GM12878 (cell line): Measurements from ENCODE around the gene N4BP3. TPM values are rescaled to one million over a fixed set of nuclear protein-coding genes. Genes with fewer than 3 reads are reported as not detected.
A peak's percentile ranks its signal among the peaks of the same experiment; 100 is the strongest.

Experiments
- ATAC-seq: fragments of 200-7000 bp; cut with Tn5 transposase; 3 replicates; pipeline ENCODE4 v1.9.1; 2020; ENCODE audit warnings: mild to moderate bottlenecking, moderate library complexity
- Bru-seq: library from RNA; stranded (reverse); fragments of 400-500 nt; gene quantifications from one replicate; lab custom pipeline; 2021; lab: Mats Ljungman, UMichigan
- BruChase-seq, 2 experiments: library from RNA; stranded (reverse); fragments of 400-500 nt; gene quantifications; one replicate each; lab custom pipeline; 2021; lab: Mats Ljungman, UMichigan
- BruUV-seq: library from RNA; stranded (reverse); fragments of 400-500 nt; replicated peaks from 2 replicates; lab custom pipeline; 2021; lab: Mats Ljungman, UMichigan
- CTCF ChIA-PET: fragments of 300-600 bp; sonication (Branson Sonifier 250); formaldehyde crosslinking; extraction: SDS; loops from one replicate; lab custom pipeline; 2021; ENCODE audit warnings: inconsistent platforms; lab: Yijun Ruan, JAX
- POLR2A ChIA-PET: fragments of 350-600 bp; formaldehyde crosslinking; extraction: SDS; loops from one replicate; lab custom pipeline; 2021; ENCODE audit warnings: inconsistent platforms; lab: Charles Lee
- RAD21 ChIA-PET: fragments of 300-600 bp; sonication (Branson Sonifier 250); formaldehyde crosslinking; loops from one replicate; lab custom pipeline; 2023; ENCODE audit warnings: antibody characterized with exemption; ENCODE audit not compliant: unreplicated experiment; lab: Charles Lee
- SMC1A ChIA-PET: fragments of 300-600 bp; sonication (Branson Sonifier 250); formaldehyde crosslinking; loops from one replicate; lab custom pipeline; 2023; ENCODE audit not compliant: unreplicated experiment, uncharacterized antibody; lab: Charles Lee
- DNase-seq: peaks from one replicate; pipeline ENCODE4 v3.0.0-alpha.2; 2011; ENCODE audit warnings: low read depth, low spot score
- FAIRE-seq: peaks from 3 replicates; lab custom pipeline; 2011; peaks lifted over from hg19 to GRCh38; lab: Jason Lieb, UNC
- H2AFZ ChIP-seq: 2 replicates; pipeline ENCODE4 v1.6.0; 2011; ENCODE audit warnings: low read depth, low read length, control low read depth; ENCODE audit not compliant: control insufficient read depth
- H3K27ac ChIP-seq: 2 replicates; pipeline ENCODE4 v1.5.1; 2011; ENCODE audit warnings: control low read depth; ENCODE audit not compliant: control insufficient read depth, insufficient read depth
- H3K27me3 ChIP-seq, 2 experiments: replicated peaks in 1 of 2; 2 replicates each; pipeline versions ENCODE4 v1.6.0 to v1.6.1; 2011; ENCODE audit warnings: low read length in 1 of 2; ENCODE audit not compliant: control insufficient read depth in 2 of 2, insufficient read depth in 2 of 2
- H3K36me3 ChIP-seq, 2 experiments: 2 replicates each; pipeline ENCODE4 v1.5.1; 2011; ENCODE audit warnings: low read length in 1 of 2; ENCODE audit not compliant: control insufficient read depth in 2 of 2, insufficient read depth in 2 of 2
- H3K4me1 ChIP-seq: 2 replicates; pipeline ENCODE4 v1.6.1; 2011; ENCODE audit warnings: mild to moderate bottlenecking, low read length, moderate library complexity, mixed read lengths; ENCODE audit not compliant: control insufficient read depth, insufficient read depth
- H3K4me2 ChIP-seq: 2 replicates; pipeline ENCODE4 v1.6.0; 2011; ENCODE audit warnings: control low read depth; ENCODE audit not compliant: control insufficient read depth, insufficient read depth
- H3K4me3 ChIP-seq: fragments of 200-600 bp; sonication (generic); 2 replicates; pipeline ENCODE4 v1.5.1; 2016
- H3K79me2 ChIP-seq: 2 replicates; pipeline ENCODE4 v1.6.0; 2011; ENCODE audit warnings: low read length; ENCODE audit not compliant: control insufficient read depth, insufficient read depth
- H3K9ac ChIP-seq: 2 replicates; pipeline ENCODE4 v1.8.0; 2011; ENCODE audit warnings: low read length, control low read depth, mixed read lengths; ENCODE audit not compliant: control insufficient read depth, insufficient read depth
- H3K9me3 ChIP-seq: replicated peaks from 3 replicates; pipeline ENCODE4 v1.5.1; 2011; ENCODE audit warnings: mild to moderate bottlenecking, low read length; ENCODE audit not compliant: control insufficient read depth, insufficient read depth
- H4K20me1 ChIP-seq: 2 replicates; pipeline ENCODE4 v1.6.0; 2011; ENCODE audit not compliant: control insufficient read depth, insufficient read depth
- BRCA1 ChIP-seq: IDR thresholded peaks from 2 replicates; pipeline ENCODE4 v1.6.1; 2011; ENCODE audit warnings: low read depth, low read length, improper control_type of control experiment
- CBFB ChIP-seq: IDR thresholded peaks from 2 replicates; pipeline ENCODE4 v1.6.1; 2016; ENCODE audit warnings: antibody characterized with exemption, low read depth
- HCFC1 ChIP-seq: fragments of 150-350 bp; IDR thresholded peaks from 2 replicates; pipeline ENCODE4 v1.6.1; 2014; ENCODE audit warnings: low read length
- IRF4 ChIP-seq: IDR thresholded peaks from 2 replicates; pipeline ENCODE4 v1.6.1; 2011; ENCODE audit warnings: low read depth, low read length
- MXI1 ChIP-seq: fragments of 150-350 bp; IDR thresholded peaks from 2 replicates; pipeline ENCODE4 v1.6.1; 2011; ENCODE audit warnings: low read depth, mild to moderate bottlenecking, inconsistent platforms, low read length, improper control_type of control experiment
- MYC ChIP-seq: IDR thresholded peaks from 2 replicates; pipeline ENCODE4 v1.6.1; 2011; ENCODE audit warnings: mild to moderate bottlenecking, low read length, moderate library complexity, inconsistent platforms; ENCODE audit not compliant: insufficient read depth, insufficient replicate concordance, insufficient read length, severe bottlenecking
- RELA ChIP-seq: fragments of 450-650 bp; IDR thresholded peaks from 2 replicates; pipeline ENCODE4 v1.8.0; 2014; ENCODE audit warnings: borderline replicate concordance; ENCODE audit not compliant: partially characterized antibody
- SREBF2 ChIP-seq: IDR thresholded peaks from 2 replicates; pipeline ENCODE4 v1.6.1; 2012; ENCODE audit warnings: mild to moderate bottlenecking, low read length
- ZNF24 ChIP-seq: fragments of 450-650 bp; IDR thresholded peaks from 2 replicates; pipeline ENCODE4 v1.6.1; 2017; ENCODE audit warnings: antibody characterized with exemption, mild to moderate bottlenecking
- WGBS: methylation state at CpG from one replicate; pipeline ENCODE4 v1.1.6; 2016; ENCODE audit warnings: low lambda C conversion rate; ENCODE audit not compliant: insufficient replicate concordance, insufficient coverage; ENCODE audit errors: missing lambda C conversion rate; 5-methylcytosine and 5-hydroxymethylcytosine counted together
- in situ Hi-C: fragments of 300-500 bp; cut with MboI; formaldehyde crosslinking; loops from 9 replicates; pipeline ENCODE4 v1.14.3; 2018; ENCODE audit warnings: mixed read lengths
- intact Hi-C: fragments of 100-400 bp; cut with micrococcal nuclease; formaldehyde crosslinking; loops from one replicate; pipeline ENCODE4 v1.14.2; 2022; ENCODE audit not compliant: unreplicated experiment
- long read RNA-seq, 2 experiments: library from polyadenylated mRNA; unstranded; transcript quantifications; one replicate each; pipeline ENCODE4 v2.0.0, GENCODE V29; 2019 to 2020
- polyA minus RNA-seq, 3 experiments: library from RNA; depleted of rRNA, polyadenylated mRNA; stranded (reverse); fragments of >200 nt; gene quantifications; 2 replicates each; pipeline ENCODE4 v1.2.3, GENCODE V29; 2011
- polyA plus RNA-seq, 11 experiments: library from polyadenylated mRNA; depleted of rRNA in 4 of 11; unstranded in 6 of 11; stranded (reverse) in 5 of 11; fragments of >200 nt; fragmentation: Nextera tagmentation in 4 of 11; fragmentation: Illumina TruSeq in 1 of 11; extraction: Ambion mirVana in 4 of 11; extraction: Trizol in 1 of 11; gene quantifications; 1 replicate in 1 of 11; 2 replicates in 10 of 11; pipeline versions ENCODE4 v1.2.1 to v1.2.3, GENCODE V29; 2011 to 2016; ENCODE audit warnings: inconsistent platforms in 2 of 11, missing spikeins in 2 of 11, low read depth in 1 of 11
- total RNA-seq, 4 experiments: library from RNA; depleted of rRNA in 3 of 4; stranded (reverse); fragments of >200 nt in 3 of 4; fragmentation: Illumina TruSeq in 1 of 4; extraction: Trizol in 1 of 4; gene quantifications; 2 replicates each; pipeline versions ENCODE4 v1.2.1 to v1.2.3, GENCODE V29; 2013 to 2021
- TF ChIP-seq, protein P1 (sequence below): fragments of 450-650 bp; formaldehyde crosslinking; IDR thresholded peaks from 2 replicates; pipeline ENCODE4 v1.5.0; 2022; ENCODE audit warnings: mild to moderate bottlenecking, missing genetic modification characterization
- TF ChIP-seq, protein P2 (sequence below): IDR thresholded peaks from 2 replicates; pipeline ENCODE4 v1.6.1; 2012; ENCODE audit warnings: low read depth, low read length, improper control_type of control experiment
- TF ChIP-seq, protein P3 (sequence below): IDR thresholded peaks from 2 replicates; pipeline ENCODE4 v1.6.1; 2012; ENCODE audit warnings: low read length, inconsistent platforms

The N4BP3 gene
- total RNA-seq (2013; cell fraction: nucleolus; rRNA removed): 49.3 and 55.0 TPM in 2 replicates
- total RNA-seq (2014; rRNA removed): 10.0 and 10.2 TPM in 2 replicates
- total RNA-seq (2014; rRNA removed; fragmentation: Illumina TruSeq; extraction: Trizol): 3.9 and 4.0 TPM in 2 replicates
- total RNA-seq (2021): 11.4 and 13.0 TPM in 2 replicates
- polyA plus RNA-seq (2011; ENCODE audit: low read depth): 1.4 TPM
- polyA plus RNA-seq (2011; rRNA removed): 4.6 and 8.3 TPM in 2 replicates
- 10.4 and 11.5 TPM in 2 replicates for polyA plus RNA-seq (2011; cell fraction: cytosol; rRNA removed)
- 29.0 and 31.8 TPM in 2 replicates for polyA plus RNA-seq (2011; cell fraction: nucleus; rRNA removed)
- 3.5 and 6.0 TPM in 2 replicates for polyA plus RNA-seq (2012)
- polyA plus RNA-seq (2014; fragmentation: Illumina TruSeq; extraction: Trizol): 1.3 and 2.5 TPM in 2 replicates
- polyA plus RNA-seq (2014; fragmentation: Nextera tagmentation; extraction: Ambion mirVana): under 1 TPM; 0.06 to 0.27 TPM
- 9.3 and 10.3 TPM in 2 replicates for polyA plus RNA-seq (2014; rRNA removed)
- polyA plus RNA-seq (2016; fragmentation: Nextera tagmentation; extraction: Ambion mirVana): 1 to 10 TPM; 3.7 to 4.6 TPM
- 5.0 and 14.3 TPM in 2 replicates for polyA minus RNA-seq (2011; rRNA and poly(A)+ RNA removed)
- 5.1 and 6.3 TPM in 2 replicates for polyA minus RNA-seq (2011; cell fraction: cytosol; rRNA and poly(A)+ RNA removed)
- polyA minus RNA-seq (2011; cell fraction: nucleus; rRNA and poly(A)+ RNA removed): 12.8 and 16.0 TPM in 2 replicates
- percentile 71 among the genes with signal in this experiment for Bru-seq, nascent RNA
- BruChase-seq, experiment 1, labeled RNA remaining after a 6-hour chase: percentile 65 among the genes with signal in this experiment
- BruChase-seq, experiment 2, labeled RNA remaining after a 2-hour chase: percentile 68 among the genes with signal in this experiment
- long read RNA-seq, experiment 1, full-length matches to known transcripts: 17 of 26 reads
- long read RNA-seq, experiment 1, partial matches to known transcripts: 4 of 26 reads
- long read RNA-seq, experiment 1, other reads (novel, unspliced or antisense): 5 of 26 reads
- long read RNA-seq, experiment 2, full-length matches to known transcripts: 3 of 5 reads
- long read RNA-seq, experiment 2, partial matches to known transcripts: 0 of 5 reads
- long read RNA-seq, experiment 2, other reads (novel, unspliced or antisense): 2 of 5 reads

GRCh38 chr5:178113141-178113787, at the start of gene N4BP3:
N4BP3 (plus strand) TSS chr5:178113532; CDS start chr5:178119584, 6,052 bp downstream.
- H4K20me1 ChIP-seq: no peaks in the 10 kb centered on the region
- H3K9ac ChIP-seq: peak within 1 kb of the TSS; percentile 70
- H2AFZ ChIP-seq: peak within 1 kb of the TSS; percentile 78
- ChIA-PET CTCF (interaction anchor here (0.7 kb wide), 1 partner anchor 9 kb away, joined by 3 read pairs; no protein-coding TSS in a partner anchor), RAD21 (interaction anchor here (1.0 to 1.1 kb wide), 2 partner anchors 18 to 24 kb away, joined by 4 read pairs; no protein-coding TSS in a partner anchor), SMC1A (no interaction called here), POLR2A (interaction anchor here (1.2 kb wide), 1 partner anchor 16 kb away, joined by 3 read pairs; no protein-coding TSS in a partner anchor)
- no peaks in the 10 kb centered on the region for H3K27me3 ChIP-seq
- peaks cover 46% of the 10 kb centered on the region for H3K79me2 ChIP-seq
- peak within 1 kb of the TSS; percentile 72 for H3K27ac ChIP-seq
- WGBS: 1% methylated on average over 44 of the region's 96 CpGs
- H3K9me3 ChIP-seq: no peaks in the 10 kb centered on the region
- peak within 1 kb of the TSS; percentile 88 for H3K4me3 ChIP-seq
- peak within 1 kb of the TSS; percentile 84 for H3K4me2 ChIP-seq
- H3K36me3 ChIP-seq: no peaks in the 10 kb centered on the region
- BruUV-seq: no TSS peak
- H3K4me1 ChIP-seq: peaks cover 30% of the 10 kb centered on the region
- in situ Hi-C loops: loop anchor here (10.0 kb wide), 1 partner anchor 1442 kb away; the partner anchor contains the start of gene RUFY1
- DNase-seq (no peak), FAIRE-seq (no peak), ATAC-seq (peak; percentile 70)
- intact Hi-C loops: loop anchor here (5.0 to 10.0 kb wide), 2 partner anchors 36 to 1578 kb away; partner anchors contain the start of gene RNF44
- TF ChIP-seq CBFB (no peak), MXI1 (peak; percentile 57; the same call in 1 of the 2 replicates), ZNF24 (peak; percentile 53; the same call in 1 of the 2 replicates), SREBF2 (no peak), HCFC1 (peak; percentile 50), BRCA1 (no peak), MYC (no peak), RELA (peak; percentile 49), IRF4 (no peak)
- TF ChIP-seq, protein P1, sequence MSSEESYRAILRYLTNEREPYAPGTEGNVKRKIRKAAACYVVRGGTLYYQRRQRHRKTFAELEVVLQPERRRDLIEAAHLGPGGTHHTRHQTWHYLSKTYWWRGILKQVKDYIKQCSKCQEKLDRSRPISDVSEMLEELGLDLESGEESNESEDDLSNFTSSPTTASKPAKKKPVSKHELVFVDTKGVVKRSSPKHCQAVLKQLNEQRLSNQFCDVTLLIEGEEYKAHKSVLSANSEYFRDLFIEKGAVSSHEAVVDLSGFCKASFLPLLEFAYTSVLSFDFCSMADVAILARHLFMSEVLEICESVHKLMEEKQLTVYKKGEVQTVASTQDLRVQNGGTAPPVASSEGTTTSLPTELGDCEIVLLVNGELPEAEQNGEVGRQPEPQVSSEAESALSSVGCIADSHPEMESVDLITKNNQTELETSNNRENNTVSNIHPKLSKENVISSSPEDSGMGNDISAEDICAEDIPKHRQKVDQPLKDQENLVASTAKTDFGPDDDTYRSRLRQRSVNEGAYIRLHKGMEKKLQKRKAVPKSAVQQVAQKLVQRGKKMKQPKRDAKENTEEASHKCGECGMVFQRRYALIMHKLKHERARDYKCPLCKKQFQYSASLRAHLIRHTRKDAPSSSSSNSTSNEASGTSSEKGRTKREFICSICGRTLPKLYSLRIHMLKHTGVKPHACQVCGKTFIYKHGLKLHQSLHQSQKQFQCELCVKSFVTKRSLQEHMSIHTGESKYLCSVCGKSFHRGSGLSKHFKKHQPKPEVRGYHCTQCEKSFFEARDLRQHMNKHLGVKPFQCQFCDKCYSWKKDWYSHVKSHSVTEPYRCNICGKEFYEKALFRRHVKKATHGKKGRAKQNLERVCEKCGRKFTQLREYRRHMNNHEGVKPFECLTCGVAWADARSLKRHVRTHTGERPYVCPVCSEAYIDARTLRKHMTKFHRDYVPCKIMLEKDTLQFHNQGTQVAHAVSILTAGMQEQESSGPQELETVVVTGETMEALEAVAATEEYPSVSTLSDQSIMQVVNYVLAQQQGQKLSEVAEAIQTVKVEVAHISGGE: no peak
- TF ChIP-seq, protein P2, sequence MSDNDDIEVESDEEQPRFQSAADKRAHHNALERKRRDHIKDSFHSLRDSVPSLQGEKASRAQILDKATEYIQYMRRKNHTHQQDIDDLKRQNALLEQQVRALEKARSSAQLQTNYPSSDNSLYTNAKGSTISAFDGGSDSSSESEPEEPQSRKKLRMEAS: peak; percentile 27; the same call in 1 of the 2 replicates
- TF ChIP-seq, protein P3, sequence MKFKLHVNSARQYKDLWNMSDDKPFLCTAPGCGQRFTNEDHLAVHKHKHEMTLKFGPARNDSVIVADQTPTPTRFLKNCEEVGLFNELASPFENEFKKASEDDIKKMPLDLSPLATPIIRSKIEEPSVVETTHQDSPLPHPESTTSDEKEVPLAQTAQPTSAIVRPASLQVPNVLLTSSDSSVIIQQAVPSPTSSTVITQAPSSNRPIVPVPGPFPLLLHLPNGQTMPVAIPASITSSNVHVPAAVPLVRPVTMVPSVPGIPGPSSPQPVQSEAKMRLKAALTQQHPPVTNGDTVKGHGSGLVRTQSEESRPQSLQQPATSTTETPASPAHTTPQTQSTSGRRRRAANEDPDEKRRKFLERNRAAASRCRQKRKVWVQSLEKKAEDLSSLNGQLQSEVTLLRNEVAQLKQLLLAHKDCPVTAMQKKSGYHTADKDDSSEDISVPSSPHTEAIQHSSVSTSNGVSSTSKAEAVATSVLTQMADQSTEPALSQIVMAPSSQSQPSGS: no peak
